Measurements from ENCODE around the gene GADD45A.
"Not testable (repeated sequence)": the region's sequence is repeated elsewhere in the genome, so short reads cannot be mapped to it uniquely, and the experiment has no call there.

GADD45A gene

GRCh38 chr1:67652800-67653199 is 32.2 kb upstream of the GADD45A start:
- no peak overlapping the region for H3K9ac ChIP-seq (ENCODE audit: insufficient read length, low read depth)
- H3K36me3 ChIP-seq (ENCODE audit: insufficient read depth, insufficient read length, low read length), result no peaks in the 10 kb centered on the region
- peaks cover 1% of the 10 kb centered on the region for H3K4me1 ChIP-seq (ENCODE audit: insufficient read depth, insufficient read length)
- no peak overlapping the region for H3K4me3 ChIP-seq (ENCODE audit: insufficient read length, low read depth)
- no peak for DNase-seq (ENCODE audit: low read depth, low spot score)
- H3K9me3 ChIP-seq (ENCODE audit: insufficient read depth, low read length), result peaks cover 10% of the 10 kb centered on the region; the same call in 1 of the 2 replicates
- no peak for TF ChIP-seq YY1 (IDR thresholded peaks at IDR 0.05; ENCODE audit: insufficient read depth, insufficient read length)
- TF ChIP-seq ZNF274 (IDR thresholded peaks at IDR 0.05; ENCODE audit: low read depth, low read length), result no peak
- TF ChIP-seq SUZ12 (IDR thresholded peaks at IDR 0.05; ENCODE audit: extremely low read depth, insufficient read depth, insufficient read length), result no peak
- no peaks in the 10 kb centered on the region for H3K27me3 ChIP-seq (ENCODE audit: insufficient read depth, insufficient read length)

GRCh38 chr1:67653304-67653703 is 31.7 kb upstream of the GADD45A start:
- H3K4me3 ChIP-seq (ENCODE audit: insufficient read length, low read depth), result no peak overlapping the region
- H3K27me3 ChIP-seq (ENCODE audit: insufficient read depth, insufficient read length), result no peaks in the 10 kb centered on the region
- H3K9me3 ChIP-seq (ENCODE audit: insufficient read depth, low read length), result peaks cover 10% of the 10 kb centered on the region; the same call in 1 of the 2 replicates
- H3K36me3 ChIP-seq (ENCODE audit: insufficient read depth, insufficient read length, low read length), result no peaks in the 10 kb centered on the region
- TF ChIP-seq ZNF274 (IDR thresholded peaks at IDR 0.05; ENCODE audit: low read depth, low read length), result no peak
- no peak for DNase-seq (ENCODE audit: low read depth, low spot score)
- peaks cover 1% of the 10 kb centered on the region for H3K4me1 ChIP-seq (ENCODE audit: insufficient read depth, insufficient read length)
- no peak overlapping the region for H3K9ac ChIP-seq (ENCODE audit: insufficient read length, low read depth)

- peaks cover 1% of the 10 kb centered on the region for H3K4me1 ChIP-seq (ENCODE audit: insufficient read depth, insufficient read length)
- no peaks in the 10 kb centered on the region for H3K27me3 ChIP-seq (ENCODE audit: insufficient read depth, insufficient read length)
- peaks cover 10% of the 10 kb centered on the region; the same call in 1 of the 2 replicates for H3K9me3 ChIP-seq (ENCODE audit: insufficient read depth, low read length)
- H3K36me3 ChIP-seq (ENCODE audit: insufficient read depth, insufficient read length, low read length), result no peaks in the 10 kb centered on the region
- TF ChIP-seq ZNF274 (IDR thresholded peaks at IDR 0.05; ENCODE audit: low read depth, low read length), result no peak
- TF ChIP-seq SUZ12 (IDR thresholded peaks at IDR 0.05; ENCODE audit: extremely low read depth, insufficient read depth, insufficient read length), result no peak
- TF ChIP-seq YY1 (IDR thresholded peaks at IDR 0.05; ENCODE audit: insufficient read depth, insufficient read length), result no peak
- H3K4me3 ChIP-seq (ENCODE audit: insufficient read length, low read depth), result no peak overlapping the region
- no peak for DNase-seq (ENCODE audit: low read depth, low spot score)
- H3K9ac ChIP-seq (ENCODE audit: insufficient read length, low read depth), result no peak overlapping the region
Observed at GRCh38 chr1:67655581-67655980, 29.4 kb upstream of the GADD45A start.

GRCh38 chr1:67657152-67657551 is 27.8 kb upstream of the GADD45A start:
- H3K9me3 ChIP-seq (ENCODE audit: insufficient read depth, low read length), result peaks cover 10% of the 10 kb centered on the region; the same call in 1 of the 2 replicates
- not testable (repeated sequence) for H3K9ac ChIP-seq (ENCODE audit: insufficient read length, low read depth); DNase-seq (ENCODE audit: low read depth, low spot score); H3K27me3 ChIP-seq (ENCODE audit: insufficient read depth, insufficient read length); H3K4me1 ChIP-seq (ENCODE audit: insufficient read depth, insufficient read length); H3K36me3 ChIP-seq (ENCODE audit: insufficient read depth, insufficient read length, low read length); H3K4me3 ChIP-seq (ENCODE audit: insufficient read length, low read depth)

- no peak for TF ChIP-seq SUZ12 (IDR thresholded peaks at IDR 0.05; ENCODE audit: extremely low read depth, insufficient read depth, insufficient read length)
- no peak for TF ChIP-seq YY1 (IDR thresholded peaks at IDR 0.05; ENCODE audit: insufficient read depth, insufficient read length)
- no peak for TF ChIP-seq ZNF274 (IDR thresholded peaks at IDR 0.05; ENCODE audit: low read depth, low read length)
- no peak overlapping the region for H3K4me3 ChIP-seq (ENCODE audit: insufficient read length, low read depth)
- H3K4me1 ChIP-seq (ENCODE audit: insufficient read depth, insufficient read length), result no peaks in the 10 kb centered on the region
- no peak for DNase-seq (ENCODE audit: low read depth, low spot score)
- H3K9me3 ChIP-seq (ENCODE audit: insufficient read depth, low read length), result peaks cover 6% of the 10 kb centered on the region; the same call in 1 of the 2 replicates
- H3K36me3 ChIP-seq (ENCODE audit: insufficient read depth, insufficient read length, low read length), result no peaks in the 10 kb centered on the region
- no peak overlapping the region for H3K9ac ChIP-seq (ENCODE audit: insufficient read length, low read depth)
- no peaks in the 10 kb centered on the region for H3K27me3 ChIP-seq (ENCODE audit: insufficient read depth, insufficient read length)
Observed at GRCh38 chr1:67659229-67659628, 25.8 kb upstream of the GADD45A start.

- Histone ChIP-seq H3K9me3 (ENCODE audit: insufficient read depth, low read length) (no peaks in the 10 kb centered on the region), H3K27me3 (ENCODE audit: insufficient read depth, insufficient read length) (no peaks in the 10 kb centered on the region), H3K4me3 (ENCODE audit: insufficient read length, low read depth) (no peak overlapping the region), H3K9ac (ENCODE audit: insufficient read length, low read depth) (no peak overlapping the region), H3K36me3 (ENCODE audit: insufficient read depth, insufficient read length, low read length) (no peaks in the 10 kb centered on the region), H3K4me1 (ENCODE audit: insufficient read depth, insufficient read length) (no peaks in the 10 kb centered on the region)
- DNase-seq (ENCODE audit: low read depth, low spot score), result no peak
- TF ChIP-seq YY1 (IDR thresholded peaks at IDR 0.05; ENCODE audit: insufficient read depth, insufficient read length), result no peak
- TF ChIP-seq SUZ12 (IDR thresholded peaks at IDR 0.05; ENCODE audit: extremely low read depth, insufficient read depth, insufficient read length), result no peak
- no peak for TF ChIP-seq ZNF274 (IDR thresholded peaks at IDR 0.05; ENCODE audit: low read depth, low read length)
Observed at GRCh38 chr1:67662884-67663283, 22.1 kb upstream of the GADD45A start.

- no peak for DNase-seq (ENCODE audit: low read depth, low spot score)
Observed at GRCh38 chr1:67664048-67664447, 21.0 kb upstream of the GADD45A start.

GRCh38 chr1:67665307-67665706 is 19.7 kb upstream of the GADD45A start:
- DNase-seq (ENCODE audit: low read depth, low spot score); H3K9ac ChIP-seq (ENCODE audit: insufficient read length, low read depth); H3K4me3 ChIP-seq (ENCODE audit: insufficient read length, low read depth); H3K36me3 ChIP-seq (ENCODE audit: insufficient read depth, insufficient read length, low read length); H3K27me3 ChIP-seq (ENCODE audit: insufficient read depth, insufficient read length); H3K4me1 ChIP-seq (ENCODE audit: insufficient read depth, insufficient read length); H3K9me3 ChIP-seq (ENCODE audit: insufficient read depth, low read length): not testable (repeated sequence)

More at GRCh38 chr1:67664048-67664447, 21.0 kb upstream of the GADD45A start:
- H3K27me3 ChIP-seq (ENCODE audit: insufficient read depth, insufficient read length), result no peaks in the 10 kb centered on the region
- no peak overlapping the region for H3K4me3 ChIP-seq (ENCODE audit: insufficient read length, low read depth)
- no peaks in the 10 kb centered on the region for H3K4me1 ChIP-seq (ENCODE audit: insufficient read depth, insufficient read length)
- H3K9ac ChIP-seq (ENCODE audit: insufficient read length, low read depth), result no peak overlapping the region
- H3K36me3 ChIP-seq (ENCODE audit: insufficient read depth, insufficient read length, low read length), result no peaks in the 10 kb centered on the region
- TF ChIP-seq SUZ12 (IDR thresholded peaks at IDR 0.05; ENCODE audit: extremely low read depth, insufficient read depth, insufficient read length) (no peak), ZNF274 (IDR thresholded peaks at IDR 0.05; ENCODE audit: low read depth, low read length) (no peak), YY1 (IDR thresholded peaks at IDR 0.05; ENCODE audit: insufficient read depth, insufficient read length) (no peak)
- H3K9me3 ChIP-seq (ENCODE audit: insufficient read depth, low read length), result no peaks in the 10 kb centered on the region
